ENCODE data around the gene EYA3.

The EYA3 gene

DNA sequence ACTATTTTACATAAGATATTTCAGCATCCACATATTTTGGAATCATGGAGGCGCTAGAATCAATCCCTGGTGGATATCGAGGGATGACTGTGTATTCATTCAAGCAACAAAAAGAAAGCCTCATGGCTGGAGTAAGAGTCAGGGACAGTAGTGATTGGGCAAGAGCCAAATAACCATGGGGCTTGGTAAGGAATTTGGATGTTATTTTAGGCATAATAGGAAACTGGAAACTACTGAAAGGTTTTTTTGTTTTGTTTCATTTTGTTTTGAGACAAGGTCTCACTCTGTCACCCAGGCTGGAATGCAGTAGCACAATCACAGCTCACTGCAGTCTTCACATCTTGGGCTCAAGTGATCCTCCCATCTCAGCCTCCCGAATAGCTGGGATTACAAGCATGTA is 33.8 kb upstream of the EYA3 start:
- no peak for TF ChIP-seq TOX (CRISPR knock-in tag; IDR thresholded peaks at IDR 0.05; ENCODE audit: borderline replicate concordance)
- TF ChIP-seq BACH2 (CRISPR knock-in tag; IDR thresholded peaks at IDR 0.05; ENCODE audit: borderline replicate concordance), result no peak
- no peak for TF ChIP-seq RARB (CRISPR knock-in tag; IDR thresholded peaks at IDR 0.05)
- TF ChIP-seq, protein P1, sequence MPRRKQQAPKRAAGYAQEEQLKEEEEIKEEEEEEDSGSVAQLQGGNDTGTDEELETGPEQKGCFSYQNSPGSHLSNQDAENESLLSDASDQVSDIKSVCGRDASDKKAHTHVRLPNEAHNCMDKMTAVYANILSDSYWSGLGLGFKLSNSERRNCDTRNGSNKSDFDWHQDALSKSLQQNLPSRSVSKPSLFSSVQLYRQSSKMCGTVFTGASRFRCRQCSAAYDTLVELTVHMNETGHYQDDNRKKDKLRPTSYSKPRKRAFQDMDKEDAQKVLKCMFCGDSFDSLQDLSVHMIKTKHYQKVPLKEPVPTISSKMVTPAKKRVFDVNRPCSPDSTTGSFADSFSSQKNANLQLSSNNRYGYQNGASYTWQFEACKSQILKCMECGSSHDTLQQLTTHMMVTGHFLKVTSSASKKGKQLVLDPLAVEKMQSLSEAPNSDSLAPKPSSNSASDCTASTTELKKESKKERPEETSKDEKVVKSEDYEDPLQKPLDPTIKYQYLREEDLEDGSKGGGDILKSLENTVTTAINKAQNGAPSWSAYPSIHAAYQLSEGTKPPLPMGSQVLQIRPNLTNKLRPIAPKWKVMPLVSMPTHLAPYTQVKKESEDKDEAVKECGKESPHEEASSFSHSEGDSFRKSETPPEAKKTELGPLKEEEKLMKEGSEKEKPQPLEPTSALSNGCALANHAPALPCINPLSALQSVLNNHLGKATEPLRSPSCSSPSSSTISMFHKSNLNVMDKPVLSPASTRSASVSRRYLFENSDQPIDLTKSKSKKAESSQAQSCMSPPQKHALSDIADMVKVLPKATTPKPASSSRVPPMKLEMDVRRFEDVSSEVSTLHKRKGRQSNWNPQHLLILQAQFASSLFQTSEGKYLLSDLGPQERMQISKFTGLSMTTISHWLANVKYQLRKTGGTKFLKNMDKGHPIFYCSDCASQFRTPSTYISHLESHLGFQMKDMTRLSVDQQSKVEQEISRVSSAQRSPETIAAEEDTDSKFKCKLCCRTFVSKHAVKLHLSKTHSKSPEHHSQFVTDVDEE (CRISPR knock-in tag; IDR thresholded peaks at IDR 0.05), result no peak
- TF ChIP-seq ZNF70 (CRISPR knock-in tag; IDR thresholded peaks at IDR 0.05), result no peak
- no peak for TF ChIP-seq PPARA (CRISPR knock-in tag; IDR thresholded peaks at IDR 0.05; ENCODE audit: borderline replicate concordance)
- TF ChIP-seq, protein P2, sequence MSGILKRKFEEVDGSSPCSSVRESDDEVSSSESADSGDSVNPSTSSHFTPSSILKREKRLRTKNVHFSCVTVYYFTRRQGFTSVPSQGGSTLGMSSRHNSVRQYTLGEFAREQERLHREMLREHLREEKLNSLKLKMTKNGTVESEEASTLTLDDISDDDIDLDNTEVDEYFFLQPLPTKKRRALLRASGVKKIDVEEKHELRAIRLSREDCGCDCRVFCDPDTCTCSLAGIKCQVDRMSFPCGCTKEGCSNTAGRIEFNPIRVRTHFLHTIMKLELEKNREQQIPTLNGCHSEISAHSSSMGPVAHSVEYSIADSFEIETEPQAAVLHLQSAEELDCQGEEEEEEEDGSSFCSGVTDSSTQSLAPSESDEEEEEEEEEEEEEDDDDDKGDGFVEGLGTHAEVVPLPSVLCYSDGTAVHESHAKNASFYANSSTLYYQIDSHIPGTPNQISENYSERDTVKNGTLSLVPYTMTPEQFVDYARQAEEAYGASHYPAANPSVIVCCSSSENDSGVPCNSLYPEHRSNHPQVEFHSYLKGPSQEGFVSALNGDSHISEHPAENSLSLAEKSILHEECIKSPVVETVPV (CRISPR knock-in tag; IDR thresholded peaks at IDR 0.05), result no peak
- ATAC-seq, result no peak

DNA sequence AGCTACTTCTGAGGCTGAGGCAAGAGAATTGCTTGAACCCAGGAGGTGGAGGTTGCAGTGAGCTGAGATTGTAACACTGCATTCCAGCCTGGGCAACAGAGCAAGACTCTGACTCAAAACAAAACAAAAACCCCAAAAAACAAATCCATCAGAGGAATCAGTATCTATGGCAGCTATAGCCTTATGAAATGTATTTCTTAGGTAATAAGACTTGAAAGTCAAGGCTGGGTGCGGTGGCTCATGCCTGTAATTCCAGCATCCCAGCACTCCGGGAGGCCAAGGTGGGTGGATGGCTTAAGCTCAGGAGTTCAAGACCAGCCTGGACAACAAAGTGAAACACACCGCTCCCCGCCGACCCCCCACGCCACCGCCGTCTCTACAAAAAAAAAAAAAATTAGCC is 31.1 kb upstream of the EYA3 start:
- ATAC-seq, result no peak
- no peak for TF ChIP-seq ESRRG (CRISPR knock-in tag; IDR thresholded peaks at IDR 0.05)
- no peak for TF ChIP-seq TCF4 (CRISPR knock-in tag; IDR thresholded peaks at IDR 0.05; ENCODE audit: borderline replicate concordance)
- TF ChIP-seq TOX (CRISPR knock-in tag; IDR thresholded peaks at IDR 0.05; ENCODE audit: borderline replicate concordance), result no peak
- no peak for TF ChIP-seq ZFP30 (CRISPR knock-in tag; IDR thresholded peaks at IDR 0.05)
- no peak for TF ChIP-seq OSR1 (CRISPR knock-in tag; IDR thresholded peaks at IDR 0.05)
- no peak for TF ChIP-seq ZNF565 (CRISPR knock-in tag; conservative IDR thresholded peaks at IDR 0.05; ENCODE audit: low read depth)
- TF ChIP-seq, protein P3, sequence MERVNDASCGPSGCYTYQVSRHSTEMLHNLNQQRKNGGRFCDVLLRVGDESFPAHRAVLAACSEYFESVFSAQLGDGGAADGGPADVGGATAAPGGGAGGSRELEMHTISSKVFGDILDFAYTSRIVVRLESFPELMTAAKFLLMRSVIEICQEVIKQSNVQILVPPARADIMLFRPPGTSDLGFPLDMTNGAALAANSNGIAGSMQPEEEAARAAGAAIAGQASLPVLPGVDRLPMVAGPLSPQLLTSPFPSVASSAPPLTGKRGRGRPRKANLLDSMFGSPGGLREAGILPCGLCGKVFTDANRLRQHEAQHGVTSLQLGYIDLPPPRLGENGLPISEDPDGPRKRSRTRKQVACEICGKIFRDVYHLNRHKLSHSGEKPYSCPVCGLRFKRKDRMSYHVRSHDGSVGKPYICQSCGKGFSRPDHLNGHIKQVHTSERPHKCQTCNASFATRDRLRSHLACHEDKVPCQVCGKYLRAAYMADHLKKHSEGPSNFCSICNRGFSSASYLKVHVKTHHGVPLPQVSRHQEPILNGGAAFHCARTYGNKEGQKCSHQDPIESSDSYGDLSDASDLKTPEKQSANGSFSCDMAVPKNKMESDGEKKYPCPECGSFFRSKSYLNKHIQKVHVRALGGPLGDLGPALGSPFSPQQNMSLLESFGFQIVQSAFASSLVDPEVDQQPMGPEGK (CRISPR knock-in tag; IDR thresholded peaks at IDR 0.05; ENCODE audit: borderline replicate concordance), result no peak

DNA sequence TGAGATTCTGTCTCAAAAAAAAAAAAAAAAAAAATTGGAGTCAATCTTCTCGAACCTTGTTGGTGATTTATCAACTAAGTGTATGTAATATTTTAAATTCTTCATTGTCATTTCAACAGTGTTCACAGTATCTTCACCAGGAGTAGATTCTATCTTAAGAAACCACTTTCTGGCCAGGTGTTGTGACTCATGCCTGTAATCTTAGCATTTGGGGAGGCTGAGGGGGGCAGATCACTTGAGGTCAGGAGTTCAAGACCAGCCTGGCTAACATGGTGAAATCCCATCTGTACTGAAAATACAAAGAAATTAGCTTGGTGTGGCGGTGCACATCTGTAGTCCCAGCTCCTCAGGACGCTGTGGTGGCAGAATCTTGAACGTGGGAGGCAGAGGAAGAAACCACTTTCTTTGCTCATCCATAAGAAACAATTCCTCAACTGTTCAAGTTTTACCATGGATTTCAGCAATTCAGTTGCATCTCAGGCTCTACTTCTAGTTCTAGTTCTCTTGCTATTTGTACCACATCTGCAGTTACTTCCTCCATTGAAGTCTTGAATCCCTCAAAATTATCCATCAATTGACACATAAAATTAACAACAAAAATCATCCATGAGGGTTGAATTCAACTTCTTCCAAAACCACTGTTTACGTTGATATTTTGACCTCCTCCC is 30.4 kb upstream of the EYA3 start:
- ATAC-seq, result no peak

More for the DNA sequence above, 30.4 kb upstream of the EYA3 start:
- TF ChIP-seq ZC3H10 (CRISPR knock-in tag; IDR thresholded peaks at IDR 0.05) (no peak), RARB (CRISPR knock-in tag; IDR thresholded peaks at IDR 0.05) (no peak), ZNF565 (CRISPR knock-in tag; conservative IDR thresholded peaks at IDR 0.05; ENCODE audit: low read depth) (no peak), OSR1 (CRISPR knock-in tag; IDR thresholded peaks at IDR 0.05) (no peak), BACH2 (CRISPR knock-in tag; IDR thresholded peaks at IDR 0.05; ENCODE audit: borderline replicate concordance) (no peak), ZNF8 (CRISPR knock-in tag; IDR thresholded peaks at IDR 0.05) (no peak), ARNTL (CRISPR knock-in tag; IDR thresholded peaks at IDR 0.05; ENCODE audit: borderline replicate concordance, low read depth) (no peak), TCF4 (CRISPR knock-in tag; IDR thresholded peaks at IDR 0.05; ENCODE audit: borderline replicate concordance) (no peak), ESRRG (CRISPR knock-in tag; IDR thresholded peaks at IDR 0.05) (no peak), ZFP3 (CRISPR knock-in tag; IDR thresholded peaks at IDR 0.05) (no peak)
- TF ChIP-seq, protein P4, sequence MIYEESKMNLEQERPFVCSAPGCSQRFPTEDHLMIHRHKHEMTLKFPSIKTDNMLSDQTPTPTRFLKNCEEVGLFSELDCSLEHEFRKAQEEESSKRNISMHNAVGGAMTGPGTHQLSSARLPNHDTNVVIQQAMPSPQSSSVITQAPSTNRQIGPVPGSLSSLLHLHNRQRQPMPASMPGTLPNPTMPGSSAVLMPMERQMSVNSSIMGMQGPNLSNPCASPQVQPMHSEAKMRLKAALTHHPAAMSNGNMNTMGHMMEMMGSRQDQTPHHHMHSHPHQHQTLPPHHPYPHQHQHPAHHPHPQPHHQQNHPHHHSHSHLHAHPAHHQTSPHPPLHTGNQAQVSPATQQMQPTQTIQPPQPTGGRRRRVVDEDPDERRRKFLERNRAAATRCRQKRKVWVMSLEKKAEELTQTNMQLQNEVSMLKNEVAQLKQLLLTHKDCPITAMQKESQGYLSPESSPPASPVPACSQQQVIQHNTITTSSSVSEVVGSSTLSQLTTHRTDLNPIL (CRISPR knock-in tag; IDR thresholded peaks at IDR 0.05; ENCODE audit: low read depth), result no peak
- TF ChIP-seq, protein P3 (CRISPR knock-in tag; IDR thresholded peaks at IDR 0.05; ENCODE audit: borderline replicate concordance), result no peak
- TF ChIP-seq, protein P2 (CRISPR knock-in tag; IDR thresholded peaks at IDR 0.05), result no peak

Measured in SK-N-SH treated with all-trans-retinoic acid at 6 μM for 48 hours (cell line).